T follicular helper cell (primary cell): ENCODE measurements around the gene MRTFA.
"Not testable (repeated sequence)": the region's sequence is repeated elsewhere in the genome, so short reads cannot be mapped to it uniquely, and the experiment has no call there.

Experiments
- DNase-seq: peaks from one replicate; pipeline ENCODE4 v3.0.0-alpha.2; 2020; ENCODE audit warnings: low read depth

Gene MRTFA

GRCh38 chr22:40627612-40628011 is 8.9 kb downstream of the MRTFA start:
- DNase-seq: no peak

- DNase-seq: no peak
Observed at GRCh38 chr22:40626851-40627250, 9.7 kb downstream of the MRTFA start.

- DNase-seq: not testable (repeated sequence)
Observed at GRCh38 chr22:40625794-40626193, 10.7 kb downstream of the MRTFA start.

GRCh38 chr22:40625281-40625680 is 11.2 kb downstream of the MRTFA start:
- DNase-seq: not testable (repeated sequence)

- no peak for DNase-seq
Observed at GRCh38 chr22:40624770-40625169, 11.7 kb downstream of the MRTFA start.

GRCh38 chr22:40621309-40622151 is 15.0 kb downstream of the MRTFA start:
- no peak for DNase-seq

- DNase-seq: no peak
Observed at GRCh38 chr22:40620464-40621046, 16.0 kb downstream of the MRTFA start.

- no peak for DNase-seq
Observed at GRCh38 chr22:40618400-40618799, 18.1 kb downstream of the MRTFA start.

- DNase-seq: no peak
Observed at GRCh38 chr22:40616578-40616977, 19.9 kb downstream of the MRTFA start.

- no peak for DNase-seq
Observed at GRCh38 chr22:40613067-40613466, 23.5 kb downstream of the MRTFA start.

- no peak for DNase-seq
Observed at GRCh38 chr22:40612291-40612751, 24.2 kb downstream of the MRTFA start.

- no peak for DNase-seq
Observed at GRCh38 chr22:40611606-40612005, 24.9 kb downstream of the MRTFA start.

- no peak for DNase-seq
Observed at GRCh38 chr22:40610329-40610850, 26.1 kb downstream of the MRTFA start.

- no peak for DNase-seq
Observed at GRCh38 chr22:40609216-40609615, 27.3 kb downstream of the MRTFA start.

- no peak for DNase-seq
Observed at GRCh38 chr22:40607506-40607905, 29.0 kb downstream of the MRTFA start.

- DNase-seq: no peak
Observed at GRCh38 chr22:40606306-40606705, 30.2 kb downstream of the MRTFA start.

- DNase-seq: no peak
Observed at GRCh38 chr22:40605761-40606160, 30.8 kb downstream of the MRTFA start.

GRCh38 chr22:40603088-40603605 is 33.4 kb downstream of the MRTFA start:
- DNase-seq: no peak

GRCh38 chr22:40602231-40602630 is 34.3 kb downstream of the MRTFA start:
- no peak for DNase-seq

GRCh38 chr22:40599731-40600130 is 36.8 kb downstream of the MRTFA start:
- DNase-seq: no peak

GRCh38 chr22:40598712-40599111 is 37.8 kb downstream of the MRTFA start:
- DNase-seq: not testable (repeated sequence)

- DNase-seq: no peak
Observed at GRCh38 chr22:40597526-40598430, 38.7 kb downstream of the MRTFA start.
